ENCODE measurements around the gene UBE2D4.
"Not testable (repeated sequence)": the region's sequence is repeated elsewhere in the genome, so short reads cannot be mapped to it uniquely, and the experiment has no call there.

Gene UBE2D4

DNA sequence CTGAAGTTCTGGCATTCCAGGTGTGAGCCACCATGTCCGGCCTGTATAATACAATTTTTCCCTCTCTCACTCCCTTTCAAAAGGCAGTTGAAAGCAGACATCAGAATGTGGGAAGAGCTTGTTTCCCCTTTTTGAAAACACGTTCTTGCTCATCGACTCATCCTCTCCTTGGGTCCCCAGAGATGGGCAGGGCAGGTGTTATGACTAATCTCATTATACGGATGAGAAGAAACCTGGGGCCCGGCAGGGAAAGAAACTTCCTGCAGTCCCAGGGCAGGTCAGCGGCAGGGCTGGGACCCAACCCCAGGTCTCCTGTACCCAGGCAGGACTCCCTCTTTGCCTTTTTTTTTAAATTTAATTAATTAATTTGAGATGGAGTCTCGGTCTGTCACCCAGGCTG, 66.7 kb downstream of the UBE2D4 start:
- not testable (repeated sequence) for H3K27me3 ChIP-seq (ENCODE audit: insufficient read depth, low read depth); H2AFZ ChIP-seq (ENCODE audit: low read depth); H3K4me1 ChIP-seq (ENCODE audit: low read depth, poor library complexity, severe bottlenecking); H4K20me1 ChIP-seq (ENCODE audit: insufficient read depth); H3K4me2 ChIP-seq; H3K9ac ChIP-seq; H3K79me2 ChIP-seq (ENCODE audit: insufficient read depth, low read depth); H3K36me3 ChIP-seq (ENCODE audit: insufficient read depth); H3K4me3 ChIP-seq (IDR thresholded peaks at IDR 0.05; ENCODE audit: insufficient read depth, low read depth, low read length); H3K27ac ChIP-seq

GRCh38 chr7:43994681-43995080, 68.4 kb downstream of the UBE2D4 start:
- not testable (repeated sequence) for H3K27ac ChIP-seq; H2AFZ ChIP-seq (ENCODE audit: low read depth); H3K79me2 ChIP-seq (ENCODE audit: insufficient read depth, low read depth); H3K27me3 ChIP-seq (ENCODE audit: insufficient read depth, low read depth); H3K36me3 ChIP-seq (ENCODE audit: insufficient read depth); H3K4me2 ChIP-seq; H3K9ac ChIP-seq; H4K20me1 ChIP-seq (ENCODE audit: insufficient read depth); H3K4me1 ChIP-seq (ENCODE audit: low read depth, poor library complexity, severe bottlenecking); H3K4me3 ChIP-seq (IDR thresholded peaks at IDR 0.05; ENCODE audit: insufficient read depth, low read depth, low read length)

DNA sequence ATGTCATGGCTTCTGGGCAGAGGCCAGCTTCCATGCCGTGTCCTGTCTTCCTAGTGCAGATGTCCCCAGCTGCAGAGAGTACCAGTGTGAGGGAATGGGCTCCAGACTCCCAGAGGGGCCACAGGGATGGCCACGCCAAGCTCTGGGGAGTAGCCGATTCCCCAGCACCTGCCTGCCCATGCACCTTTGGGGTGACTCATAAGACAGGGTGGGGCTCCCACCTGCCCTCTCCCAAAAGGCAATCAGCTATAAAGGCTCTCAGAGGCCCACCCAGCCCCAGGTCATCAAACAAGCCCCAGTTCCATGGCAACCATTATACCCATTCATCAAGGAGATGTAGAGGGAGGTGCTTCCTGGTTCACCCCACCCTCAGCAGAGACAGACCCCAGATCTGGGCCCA, 71.3 kb downstream of the UBE2D4 start, which contains the start of gene SPDYE1:
SPDYE1 (plus strand) TSS at position 366 of the 400 bp plus-strand sequence. CDS start 2,053 bp downstream, outside the sequence.
- H3K9ac ChIP-seq; H3K36me3 ChIP-seq (ENCODE audit: insufficient read depth); H3K27me3 ChIP-seq (ENCODE audit: insufficient read depth, low read depth); H3K4me2 ChIP-seq; H3K27ac ChIP-seq; H3K4me1 ChIP-seq (ENCODE audit: low read depth, poor library complexity, severe bottlenecking); H3K4me3 ChIP-seq (IDR thresholded peaks at IDR 0.05; ENCODE audit: insufficient read depth, low read depth, low read length); H4K20me1 ChIP-seq (ENCODE audit: insufficient read depth); H2AFZ ChIP-seq (ENCODE audit: low read depth); H3K79me2 ChIP-seq (ENCODE audit: insufficient read depth, low read depth): not testable (repeated sequence)
